Inferior parietal cortex (tissue), 1 donor: ENCODE results near the gene GAS2L1.
A peak's percentile ranks its signal among the peaks of the same experiment; 100 is the strongest.

Source experiments
- DNase-seq: peaks from one replicate; pipeline ENCODE4 v3.0.0-alpha.2; 2016; ENCODE audit errors: extremely low spot score

GAS2L1 gene

DNA sequence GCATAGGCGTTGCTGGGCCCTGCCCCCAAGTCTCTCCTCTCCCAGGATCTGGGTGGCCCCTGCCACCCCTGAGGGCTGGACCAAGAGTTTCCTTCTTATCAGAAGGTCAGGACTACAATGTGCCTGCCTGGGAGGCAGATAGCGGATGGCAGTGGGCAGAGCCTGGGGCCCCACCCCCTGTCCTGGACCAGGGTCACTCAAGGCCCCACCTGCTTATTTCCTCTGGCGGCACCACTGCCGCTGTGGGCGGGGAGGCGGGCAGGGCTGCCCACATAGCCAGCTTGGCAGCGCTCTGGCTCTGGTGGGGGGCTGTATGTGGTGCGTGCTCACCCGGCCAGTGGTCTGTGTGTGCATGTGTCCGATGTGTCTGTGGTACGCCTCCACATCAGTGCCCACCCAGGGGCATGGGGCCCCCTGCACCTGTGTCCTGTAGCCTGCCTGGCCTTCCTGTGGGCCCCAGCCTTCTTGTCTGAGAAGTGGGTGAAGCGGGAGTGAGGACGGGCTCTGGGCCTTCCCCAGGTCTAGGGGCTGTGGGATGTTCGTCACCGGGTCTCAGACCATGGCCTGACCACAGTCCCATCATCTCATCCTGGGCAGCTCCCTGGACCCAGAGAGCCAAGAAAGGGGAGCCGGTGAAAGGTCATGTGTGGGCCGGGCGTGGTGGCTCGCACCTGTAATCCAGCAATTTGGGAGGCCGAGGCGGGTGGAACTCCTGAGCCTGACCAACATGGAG is 3.0 kb downstream of the GAS2L1 start:
- DNase-seq: no peak

GRCh38 chr22:29310065-29310862 is 3.8 kb downstream of the GAS2L1 start:
- no peak for DNase-seq

GRCh38 chr22:29310863-29311339 is 4.5 kb downstream of the GAS2L1 start:
- peak; percentile 89 for DNase-seq

- DNase-seq: no peak
Observed at GRCh38 chr22:29311464-29312217, 5.2 kb downstream of the GAS2L1 start.

GRCh38 chr22:29312218-29313125 is 6.0 kb downstream of the GAS2L1 start:
- DNase-seq: no peak

DNA sequence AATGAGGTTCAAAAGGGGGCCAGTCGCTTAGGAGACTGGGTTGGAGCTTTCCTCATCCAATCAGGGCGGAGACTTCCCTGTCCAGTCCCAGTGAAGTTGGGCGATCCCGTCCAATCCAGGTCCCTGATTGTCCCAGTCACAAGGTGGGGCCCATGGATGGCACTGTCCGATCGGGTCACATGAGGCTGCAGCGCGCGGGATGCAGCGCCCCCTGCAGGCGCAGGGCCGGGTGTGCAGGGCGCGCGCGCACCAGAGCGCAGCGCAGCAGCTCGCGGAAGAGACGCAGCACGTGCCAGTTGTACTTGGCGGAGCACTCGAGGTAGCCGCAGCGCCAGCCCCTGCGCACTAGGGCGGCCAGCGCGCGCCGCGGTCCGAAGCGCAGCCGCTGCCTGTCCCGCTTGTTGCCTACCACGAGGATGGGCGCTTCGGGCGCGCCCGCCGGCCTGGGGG is 6.7 kb downstream of the GAS2L1 start:
- DNase-seq: no peak

DNA sequence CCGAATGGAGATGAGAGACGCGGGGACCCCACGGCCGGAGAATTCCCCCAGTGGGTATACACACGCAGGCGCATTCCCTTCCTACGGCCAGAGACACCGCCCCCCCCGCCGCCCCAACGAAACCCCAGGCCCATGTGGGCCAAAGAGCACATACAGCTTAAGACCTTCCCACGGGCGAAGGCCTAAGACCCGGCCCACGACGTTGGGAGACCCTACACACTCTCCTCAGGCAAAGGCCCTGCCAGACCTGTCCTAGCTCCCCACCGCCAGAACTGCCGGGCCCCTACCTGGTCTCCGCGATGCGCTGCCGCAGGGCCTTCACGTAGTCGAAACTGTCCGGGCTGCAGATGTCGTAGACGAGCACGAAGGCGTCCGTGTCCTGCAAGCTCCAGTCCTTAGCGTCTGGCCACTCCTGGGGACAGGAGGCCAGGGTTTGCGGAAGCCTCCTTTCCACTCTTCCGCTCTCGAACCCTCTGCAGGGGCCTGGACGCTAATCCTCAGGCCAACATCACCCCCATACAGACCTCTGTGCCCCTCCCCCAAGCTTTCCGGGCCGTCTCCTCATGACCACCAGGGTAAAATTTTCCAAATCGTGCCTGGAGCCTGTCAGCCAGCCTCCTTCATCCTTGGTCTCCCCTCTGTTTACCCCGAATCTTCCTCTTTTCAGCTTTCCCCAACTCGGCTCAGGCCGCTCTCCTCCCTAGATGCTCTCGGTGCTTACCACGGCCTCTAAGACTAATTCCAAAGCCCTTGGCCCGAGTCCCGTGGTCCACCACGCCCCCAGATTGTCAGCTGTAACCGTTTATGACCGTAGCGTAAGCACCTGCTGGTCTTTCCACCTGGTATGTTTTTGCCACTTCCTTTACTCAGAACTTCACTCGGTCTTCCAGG is 7.4 kb downstream of the GAS2L1 start:
- no peak for DNase-seq

GRCh38 chr22:29314537-29315285 is 8.3 kb downstream of the GAS2L1 start:
- DNase-seq: no peak

- DNase-seq: no peak
Observed at GRCh38 chr22:29315286-29316140, 9.1 kb downstream of the GAS2L1 start, which contains the start of gene RASL10A. Gene RASL10A, minus strand, starts transcription at chr22:29315697. Its CDS starts 451 bp downstream, at chr22:29315246.

DNA sequence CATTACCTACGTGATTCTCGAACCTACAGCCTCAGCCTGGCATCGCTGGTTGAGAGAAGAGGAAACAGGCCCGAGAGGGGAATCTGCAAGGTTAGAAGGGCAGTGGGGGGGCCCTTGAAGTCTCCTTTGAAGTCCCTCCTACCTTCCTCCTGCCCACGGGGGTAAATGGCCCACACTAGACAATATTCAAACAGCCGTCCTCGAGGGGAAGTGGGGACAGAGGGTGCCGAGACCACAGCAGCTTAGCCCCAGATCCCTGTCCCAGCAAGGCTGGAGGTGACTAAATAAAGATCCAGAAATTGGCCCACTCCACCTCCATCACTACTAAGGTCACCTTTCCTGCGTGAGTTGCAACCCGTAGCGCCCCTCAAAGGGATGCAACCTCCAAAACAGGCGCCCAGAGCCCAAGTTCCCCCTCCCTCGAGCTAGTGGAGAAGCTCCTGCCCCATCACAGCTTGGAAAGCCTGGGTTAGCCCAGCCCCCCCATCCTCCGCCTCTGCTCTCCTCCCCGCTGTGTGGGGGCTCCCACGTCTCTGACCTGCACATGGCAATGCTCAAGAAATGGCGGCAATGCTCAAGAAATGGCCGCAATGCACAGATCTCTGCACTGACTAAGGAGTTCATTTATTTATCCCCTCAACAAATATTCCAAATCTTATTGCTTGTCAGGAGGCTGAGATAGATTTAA is 9.8 kb downstream of the GAS2L1 start:
- no peak for DNase-seq

GRCh38 chr22:29317827-29318454 is 11.5 kb downstream of the GAS2L1 start:
- no peak for DNase-seq

DNA sequence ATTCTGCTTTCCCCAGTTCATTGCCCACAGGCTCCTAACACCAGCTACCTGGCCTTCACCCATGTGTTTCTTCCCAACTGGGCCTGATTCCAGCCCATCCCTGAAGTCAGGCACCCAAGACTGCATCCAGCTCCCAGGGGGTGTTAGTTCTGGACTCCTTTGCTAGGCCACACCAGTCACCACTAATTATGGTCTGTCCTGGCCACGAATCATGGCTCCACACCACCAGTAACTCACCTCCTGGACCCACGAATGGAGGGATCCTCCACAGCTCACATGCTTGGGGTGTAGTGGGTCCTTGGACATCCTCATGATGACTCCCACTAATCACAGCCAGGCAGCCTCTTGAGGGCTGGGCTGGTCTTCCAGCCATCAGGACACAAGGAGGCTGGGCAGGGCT is 12.6 kb downstream of the GAS2L1 start:
- DNase-seq: no peak

- DNase-seq: no peak
Observed at GRCh38 chr22:29320546-29320945, 14.1 kb downstream of the GAS2L1 start.

- DNase-seq: no peak
Observed at GRCh38 chr22:29323641-29324040, 17.2 kb downstream of the GAS2L1 start.

DNA sequence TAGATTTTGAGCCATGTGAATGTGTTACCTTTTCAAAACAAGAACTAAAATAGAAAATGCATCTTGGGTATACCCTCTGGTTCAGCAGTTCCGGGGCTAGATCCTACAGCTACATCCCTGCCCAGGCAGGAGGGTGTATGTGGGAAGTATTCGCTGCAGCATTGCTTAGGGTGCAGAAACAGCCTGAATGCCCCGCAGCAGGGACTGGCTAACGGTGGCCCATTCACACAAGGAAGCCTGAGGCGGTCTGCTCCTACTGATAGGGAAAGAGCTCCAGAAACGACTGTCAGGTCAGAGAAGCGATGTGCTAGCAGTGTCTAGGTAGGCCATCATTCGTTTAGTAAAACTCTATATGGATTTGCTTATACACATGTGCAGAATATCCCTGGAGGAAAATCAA is 18.9 kb downstream of the GAS2L1 start:
- no peak for DNase-seq

- DNase-seq: no peak
Observed at GRCh38 chr22:29325785-29326315, 19.4 kb downstream of the GAS2L1 start.

DNA sequence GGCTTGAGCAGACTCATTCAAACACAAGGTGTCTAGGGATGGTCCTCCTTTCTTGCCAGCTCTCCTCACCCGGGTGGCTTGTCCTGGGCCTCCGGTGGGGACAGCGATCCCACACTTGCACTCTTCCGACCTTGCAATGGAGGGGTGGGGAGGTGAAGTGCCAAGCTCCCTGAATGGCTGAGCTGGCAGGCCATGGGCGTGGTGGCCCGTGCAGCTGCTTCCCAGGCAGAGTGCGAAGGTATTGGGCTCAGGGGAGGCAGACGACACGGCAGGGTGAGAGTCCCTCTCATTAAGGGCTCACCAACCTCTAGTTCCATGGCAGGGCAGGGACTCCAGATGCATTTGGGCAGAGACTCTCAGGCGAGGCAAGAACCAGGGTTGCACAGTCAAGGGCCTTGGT is 20.0 kb downstream of the GAS2L1 start:
- no peak for DNase-seq
